Upper lobe of right lung (tissue), 1 donor: ENCODE results near the gene TXNRD1. TPM values are rescaled to one million over a fixed set of nuclear protein-coding genes. Genes with fewer than 3 reads are reported as not detected.

Experiments used
- ATAC-seq: fragments of 200-7000 bp; cut with Tn5 transposase; one replicate; pipeline ENCODE4 v1.9.1; 2020; ENCODE audit warnings: mild to moderate bottlenecking, moderate library complexity
- DNase-seq: peaks from one replicate; pipeline ENCODE4 v3.0.0-alpha.2; 2020
- H3K27ac ChIP-seq: fragments of 200-600 bp; one replicate; pipeline ENCODE4 v1.8.0; 2022
- H3K27me3 ChIP-seq: fragments of 200-600 bp; one replicate; pipeline ENCODE4 v1.8.0; 2022; ENCODE audit warnings: mild to moderate bottlenecking
- H3K36me3 ChIP-seq: fragments of 200-600 bp; one replicate; pipeline ENCODE4 v1.8.0; 2022
- H3K4me1 ChIP-seq: fragments of 200-600 bp; one replicate; pipeline ENCODE4 v1.8.0; 2022
- H3K4me3 ChIP-seq: fragments of 200-600 bp; one replicate; pipeline ENCODE4 v1.8.0; 2022; ENCODE audit warnings: mild to moderate bottlenecking
- H3K9me3 ChIP-seq: fragments of 200-600 bp; one replicate; pipeline ENCODE4 v1.8.0; 2022
- CTCF ChIP-seq: fragments of 200-600 bp; IDR thresholded peaks from one replicate; pipeline ENCODE4 v1.8.0; 2022; ENCODE audit warnings: antibody characterized with exemption
- intact Hi-C: fragments of 100-400 bp; cut with DNase I; formaldehyde crosslinking; loops from one replicate; pipeline ENCODE4 v1.11.0; 2022
- total RNA-seq: library from RNA; stranded (reverse); fragmentation: NEBNext Ultra II Directional; extraction: Animal tissue kit (Norgen Biotek cat#: 25700); gene quantifications from one replicate; pipeline ENCODE4 v1.2.1, GENCODE V29; 2021
- donor health status: DM: no; HTN: yes; CAD: no; lungs with severe emphysema.

Gene TXNRD1
- total RNA-seq, 1 donor from 2014 or later: 161 TPM

DNA sequence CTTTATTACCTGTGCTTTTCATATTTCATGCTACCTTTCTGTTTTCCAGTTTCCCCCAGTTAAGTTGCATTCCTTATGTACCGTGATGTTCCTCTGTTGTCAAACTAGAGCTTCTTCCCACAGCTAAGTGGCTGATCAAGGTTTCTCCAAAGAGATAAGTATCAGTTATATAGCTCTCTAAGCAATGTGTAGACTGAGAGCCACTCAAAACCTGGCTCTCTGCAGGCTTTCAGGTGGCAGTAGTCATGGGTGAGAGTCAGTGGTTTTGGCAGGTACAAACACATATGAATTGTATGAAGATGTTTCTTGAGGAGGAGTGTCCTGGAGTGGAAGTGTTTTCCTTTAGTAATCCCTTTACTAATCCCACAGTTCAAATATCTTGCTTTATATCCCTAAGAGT, 28.4 kb downstream of the TXNRD1 start:
- no peak for TF ChIP-seq CTCF
- Histone ChIP-seq H3K36me3 (no peaks in the 10 kb centered on the region), H3K27me3 (no peaks in the 10 kb centered on the region), H3K9me3 (no peaks in the 10 kb centered on the region), H3K4me3 (no peak overlapping the region), H3K4me1 (no peaks in the 10 kb centered on the region), H3K27ac (no peak overlapping the region)
- DNase-seq: no peak
- intact Hi-C loops: no loop called here
- no peak for ATAC-seq

GRCh38 chr12:104247698-104248097, 32.1 kb downstream of the TXNRD1 start:
- intact Hi-C loops: no loop called here
- Histone ChIP-seq H3K9me3 (no peaks in the 10 kb centered on the region), H3K4me3 (no peak overlapping the region), H3K27me3 (no peaks in the 10 kb centered on the region), H3K27ac (no peak overlapping the region), H3K36me3 (no peaks in the 10 kb centered on the region), H3K4me1 (no peaks in the 10 kb centered on the region)
- no peak for ATAC-seq
- DNase-seq: no peak
- no peak for TF ChIP-seq CTCF

DNA sequence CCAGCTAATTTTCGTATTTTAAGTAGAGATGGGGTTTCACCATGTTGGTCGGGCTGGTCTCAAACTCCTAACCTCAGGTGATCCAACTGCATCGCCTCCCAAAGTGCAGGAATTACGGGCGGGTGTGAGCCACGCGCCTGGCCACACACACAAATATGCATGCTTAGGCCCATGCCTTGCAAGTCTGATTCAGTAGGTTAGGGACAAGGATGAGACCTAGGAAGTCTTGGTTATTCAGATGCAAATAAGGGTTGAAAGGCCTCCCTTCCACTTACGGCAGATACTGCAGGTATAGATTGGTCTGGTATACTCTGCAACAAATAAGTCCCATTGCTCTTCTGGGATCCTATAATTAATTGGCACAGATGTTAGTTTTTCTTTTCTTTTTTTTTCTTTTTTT, 32.9 kb downstream of the TXNRD1 start:
- no peaks in the 10 kb centered on the region for H3K4me1 ChIP-seq
- intact Hi-C loops: no loop called here
- no peak overlapping the region for H3K4me3 ChIP-seq
- H3K36me3 ChIP-seq: no peaks in the 10 kb centered on the region
- no peak for TF ChIP-seq CTCF
- H3K9me3 ChIP-seq: no peaks in the 10 kb centered on the region
- no peak overlapping the region for H3K27ac ChIP-seq
- DNase-seq (no peak), ATAC-seq (no peak)
- H3K27me3 ChIP-seq: no peaks in the 10 kb centered on the region

DNA sequence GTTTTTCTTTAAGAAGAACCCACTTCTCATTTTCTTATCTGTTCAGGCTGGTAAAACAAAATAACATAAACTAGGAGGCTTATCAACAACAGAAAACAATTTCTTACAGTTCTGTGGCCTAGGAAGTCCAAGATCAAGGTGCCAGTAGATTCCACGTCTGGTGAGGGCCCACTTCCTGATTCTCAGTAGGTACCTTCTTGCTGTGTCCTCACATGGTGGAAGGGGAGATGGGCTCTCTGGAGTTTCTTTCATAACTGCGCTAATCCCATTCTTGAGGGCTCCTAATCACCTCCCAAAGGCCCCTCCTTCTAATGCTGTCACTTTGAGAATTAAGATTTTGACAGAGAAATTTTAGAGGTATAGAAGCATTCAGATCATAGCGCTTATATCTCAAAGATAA, 33.4 kb downstream of the TXNRD1 start:
- Histone ChIP-seq H3K9me3 (no peaks in the 10 kb centered on the region), H3K36me3 (no peaks in the 10 kb centered on the region), H3K27me3 (no peaks in the 10 kb centered on the region), H3K4me1 (no peaks in the 10 kb centered on the region), H3K4me3 (no peak overlapping the region), H3K27ac (no peak overlapping the region)
- ATAC-seq: no peak
- intact Hi-C loops: no loop called here
- no peak for TF ChIP-seq CTCF
- DNase-seq: no peak

- ATAC-seq (no peak), DNase-seq (no peak)
- intact Hi-C loops: no loop called here
- Histone ChIP-seq H3K27ac (no peak overlapping the region), H3K27me3 (no peaks in the 10 kb centered on the region), H3K4me1 (no peaks in the 10 kb centered on the region), H3K9me3 (no peaks in the 10 kb centered on the region), H3K36me3 (no peaks in the 10 kb centered on the region), H3K4me3 (no peak overlapping the region)
- TF ChIP-seq CTCF: no peak
These were observed 34.3 kb downstream of the TXNRD1 start for GRCh38 chr12:104249898-104250297.

- ATAC-seq: no peak
These were observed 35.0 kb downstream of the TXNRD1 start for GRCh38 chr12:104250366-104251125.

More at GRCh38 chr12:104250366-104251125, 35.0 kb downstream of the TXNRD1 start:
- Histone ChIP-seq H3K27ac (no peak overlapping the region), H3K4me1 (no peaks in the 10 kb centered on the region), H3K36me3 (no peaks in the 10 kb centered on the region), H3K9me3 (no peaks in the 10 kb centered on the region), H3K4me3 (no peak overlapping the region), H3K27me3 (no peaks in the 10 kb centered on the region)
- intact Hi-C loops: no loop called here
- no peak for TF ChIP-seq CTCF
- DNase-seq: no peak
